Neural progenitor cell (in vitro differentiated cells): ENCODE results near the gene ZNF223. TPM values are rescaled to one million over a fixed set of nuclear protein-coding genes. Genes with fewer than 3 reads are reported as not detected.

ENCODE experiments used
- DNase-seq: peaks from one replicate; pipeline ENCODE4 v3.0.0-alpha.2; 2016; ENCODE audit warnings: low spot score
- H2AFZ ChIP-seq: fragments of 200-600 bp; sonication (generic); replicated peaks from 2 replicates; pipeline ENCODE4 v1.6.1; 2016; ENCODE audit warnings: antibody characterized with exemption
- H3F3A ChIP-seq: fragments of 200-600 bp; sonication (generic); 2 replicates; pipeline ENCODE4 v1.6.1; 2016; ENCODE audit warnings: antibody characterized with exemption, low read depth
- H3K27ac ChIP-seq: fragments of 200-600 bp; sonication (generic); 2 replicates; pipeline ENCODE4 v1.5.1; 2016; ENCODE audit warnings: mild to moderate bottlenecking
- H3K27me3 ChIP-seq: fragments of 200-600 bp; sonication (generic); 2 replicates; pipeline ENCODE4 v1.6.1; 2016; ENCODE audit warnings: mild to moderate bottlenecking, moderate library complexity
- H3K36me3 ChIP-seq: fragments of 200-600 bp; sonication (generic); 2 replicates; pipeline ENCODE4 v1.5.1; 2016
- H3K4me1 ChIP-seq: fragments of 200-600 bp; sonication (generic); 2 replicates; pipeline ENCODE4 v1.6.1; 2016; ENCODE audit warnings: mixed run types
- H3K4me2 ChIP-seq: fragments of 200-600 bp; sonication (generic); 2 replicates; pipeline ENCODE4 v1.6.1; 2016
- H3K4me3 ChIP-seq: fragments of 200-600 bp; sonication (generic); 2 replicates; pipeline ENCODE4 v1.5.1; 2016
- H3K79me2 ChIP-seq: fragments of 200-600 bp; sonication (generic); 2 replicates; pipeline ENCODE4 v1.6.1; 2016; ENCODE audit warnings: low read depth
- H3K9ac ChIP-seq: fragments of 200-600 bp; sonication (generic); 2 replicates; pipeline ENCODE4 v1.6.1; 2016
- H3K9me3 ChIP-seq: fragments of 200-600 bp; sonication (generic); 2 replicates; pipeline ENCODE4 v1.5.1; 2016; ENCODE audit warnings: low read depth
- H4K20me1 ChIP-seq: fragments of 200-600 bp; sonication (generic); 2 replicates; pipeline ENCODE4 v1.6.1; 2016; ENCODE audit warnings: low read depth
- H3K27ac Mint-ChIP-seq: 3 replicates; pipeline ENCODE4 v1.8.0; 2021; ENCODE audit warnings: mixed read lengths
- H3K27me3 Mint-ChIP-seq: 2 replicates; pipeline ENCODE4 v1.8.0; 2022; ENCODE audit warnings: low read depth, mild to moderate bottlenecking, inconsistent platforms, moderate library complexity, mixed read lengths; ENCODE audit not compliant: insufficient read depth
- H3K36me3 Mint-ChIP-seq: 3 replicates; pipeline ENCODE4 v1.8.0; 2021; ENCODE audit warnings: mixed read lengths
- H3K4me1 Mint-ChIP-seq: 3 replicates; pipeline ENCODE4 v1.8.0; 2021; ENCODE audit warnings: mixed read lengths
- H3K4me3 Mint-ChIP-seq: 3 replicates; pipeline ENCODE4 v1.8.0; 2021; ENCODE audit warnings: mild to moderate bottlenecking, moderate library complexity, mixed read lengths
- H3K9me3 Mint-ChIP-seq: 3 replicates; pipeline ENCODE4 v1.8.0; 2020; ENCODE audit warnings: mixed read lengths
- CTCF ChIP-seq: fragments of 200-600 bp; sonication (generic); IDR thresholded peaks from 2 replicates; pipeline ENCODE4 v1.5.1; 2017; ENCODE audit warnings: antibody characterized with exemption, mild to moderate bottlenecking
- EZH2 ChIP-seq: fragments of 200-600 bp; sonication (generic); IDR thresholded peaks from 2 replicates; pipeline ENCODE4 v1.6.1; 2017; ENCODE audit warnings: antibody characterized with exemption, mild to moderate bottlenecking, moderate library complexity
- EZH2phosphoT487 ChIP-seq: fragments of 200-600 bp; sonication (generic); IDR thresholded peaks from 2 replicates; pipeline ENCODE4 v1.6.1; 2017; ENCODE audit warnings: antibody characterized with exemption
- total RNA-seq: library from RNA; depleted of rRNA; stranded (reverse); fragments of >200 nt; gene quantifications from 2 replicates; pipeline ENCODE4 v1.2.3, GENCODE V29; 2015; ENCODE audit warnings: low replicate concordance

ZNF223 gene
- total RNA-seq: 12.2 and 21.1 TPM in 2 replicates

DNA sequence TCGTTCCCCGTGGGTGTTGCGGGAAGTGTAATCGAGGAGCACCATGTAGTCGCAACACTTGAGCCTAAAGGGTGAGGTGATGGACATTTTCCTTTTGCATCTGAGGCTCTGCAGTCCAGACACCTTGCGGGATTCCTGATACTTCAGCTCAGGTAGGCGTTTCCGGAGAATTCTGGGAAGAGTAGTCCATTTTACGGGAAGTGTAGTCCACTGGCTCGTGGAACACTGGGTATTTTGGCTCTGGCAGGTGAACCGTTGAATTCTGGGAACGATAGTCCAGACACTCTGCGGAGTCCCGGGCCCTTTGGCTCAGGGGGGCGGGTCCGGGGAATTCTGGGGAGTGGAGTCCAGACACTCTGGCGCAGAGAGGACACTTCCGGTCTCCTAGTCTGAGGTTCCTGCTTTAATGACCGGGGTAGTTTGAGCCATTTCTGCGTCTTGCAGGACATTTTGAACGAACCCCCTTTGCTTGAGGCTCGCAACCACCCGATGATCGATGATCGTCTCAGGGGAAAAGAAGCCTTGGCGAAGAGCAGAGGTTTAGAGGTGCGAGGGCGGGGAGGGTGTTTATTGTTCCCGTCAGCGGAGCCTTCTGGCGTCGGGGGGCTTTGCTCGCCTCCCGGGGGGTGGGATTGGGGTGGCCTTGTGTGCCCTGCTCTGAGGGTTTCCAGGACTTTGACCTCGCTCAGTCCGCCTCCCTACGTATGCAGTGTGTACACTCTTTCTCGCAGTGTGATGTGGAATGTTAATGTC, at the start of gene ZNF223:
ZNF223 (plus strand) TSS at position 387 of the 753 bp plus-strand sequence. CDS start 3,141 bp downstream, outside the sequence.
- peak within 1 kb of the TSS; percentile 99 for H2AFZ ChIP-seq
- Mint-ChIP-seq H3K9me3 (no peaks in the 10 kb centered on the region), H3K36me3 (peaks cover 16% of the 10 kb centered on the region), H3K27me3 (peaks cover 6% of the 10 kb centered on the region), H3K4me1 (peaks cover 12% of the 10 kb centered on the region), H3K4me3 (peak within 1 kb of the TSS; percentile 99), H3K27ac (peak within 1 kb of the TSS; percentile 93)
- H3K79me2 ChIP-seq: peaks cover 28% of the 10 kb centered on the region
- no peaks in the 10 kb centered on the region for H4K20me1 ChIP-seq
- peaks cover 28% of the 10 kb centered on the region for H3K27me3 ChIP-seq
- peak within 1 kb of the TSS; percentile 84 for H3K4me3 ChIP-seq
- H3K27ac ChIP-seq: no peak within 1 kb of the TSS
- no peaks in the 10 kb centered on the region for H3F3A ChIP-seq
- peaks cover 4% of the 10 kb centered on the region for H3K36me3 ChIP-seq
- peak within 1 kb of the TSS; percentile 76 for H3K9ac ChIP-seq
- H3K4me1 ChIP-seq: peaks cover 6% of the 10 kb centered on the region
- DNase-seq: peak; percentile 94
- H3K9me3 ChIP-seq: no peaks in the 10 kb centered on the region
- H3K4me2 ChIP-seq: peak within 1 kb of the TSS; percentile 84
- TF ChIP-seq EZH2: no peak
- no peak for TF ChIP-seq CTCF
- TF ChIP-seq EZH2phosphoT487: no peak

DNA sequence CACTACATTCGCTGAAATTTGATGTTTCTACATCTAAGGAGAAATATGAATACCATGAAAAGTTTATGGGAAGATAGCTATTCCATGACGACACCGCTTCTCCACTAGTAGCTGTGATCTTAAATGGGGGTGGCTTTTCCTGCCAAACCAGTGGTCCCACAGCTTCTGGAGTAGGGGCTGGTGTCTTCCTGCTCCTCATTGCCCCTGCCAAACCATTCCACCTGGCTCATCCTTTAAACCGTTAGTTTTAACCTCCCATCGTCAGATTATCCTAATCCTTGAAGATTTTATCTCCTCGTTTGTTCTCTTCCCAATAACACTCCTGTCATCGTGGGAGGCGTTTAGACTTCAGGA, 49.6 kb upstream of the ZNF223 start:
- peaks cover 9% of the 10 kb centered on the region for H3K79me2 ChIP-seq
- peaks cover 5% of the 10 kb centered on the region for H3K36me3 ChIP-seq
- H3K4me3 Mint-ChIP-seq: peak overlapping the region; percentile 100
- peaks cover 12% of the 10 kb centered on the region for H3K9me3 Mint-ChIP-seq
- no peak for DNase-seq
- peaks cover 11% of the 10 kb centered on the region for H3K4me1 Mint-ChIP-seq
- H3K36me3 Mint-ChIP-seq: peaks cover 18% of the 10 kb centered on the region
- no peak for TF ChIP-seq EZH2
- TF ChIP-seq EZH2phosphoT487: no peak
- no peak for TF ChIP-seq CTCF
- no peaks in the 10 kb centered on the region for H4K20me1 ChIP-seq
- H3F3A ChIP-seq: no peaks in the 10 kb centered on the region
- H3K27ac Mint-ChIP-seq: peak overlapping the region; percentile 90
- H3K4me3 ChIP-seq: peak overlapping the region; percentile 92
- H3K9me3 ChIP-seq: no peaks in the 10 kb centered on the region
- H3K27me3 ChIP-seq: no peaks in the 10 kb centered on the region
- H3K27ac ChIP-seq: no peak overlapping the region
- peak overlapping the region; percentile 100 for H2AFZ ChIP-seq
- H3K9ac ChIP-seq: peak overlapping the region; percentile 36
- peaks cover 7% of the 10 kb centered on the region for H3K4me1 ChIP-seq
- peak overlapping the region; percentile 91 for H3K4me2 ChIP-seq
- peaks cover 2% of the 10 kb centered on the region for H3K27me3 Mint-ChIP-seq

- Histone ChIP-seq H3K9ac (peak within 1 kb of the TSS; percentile 36), H2AFZ (peak within 1 kb of the TSS; percentile 100), H3K36me3 (peaks cover 5% of the 10 kb centered on the region), H3K27ac (no peak within 1 kb of the TSS), H3K4me2 (peak within 1 kb of the TSS; percentile 91), H3K4me1 (peaks cover 7% of the 10 kb centered on the region), H3K9me3 (no peaks in the 10 kb centered on the region), H3K27me3 (no peaks in the 10 kb centered on the region), H3F3A (no peaks in the 10 kb centered on the region), H3K4me3 (peak within 1 kb of the TSS; percentile 92), H3K79me2 (peaks cover 9% of the 10 kb centered on the region), H4K20me1 (no peaks in the 10 kb centered on the region)
- H3K27me3 Mint-ChIP-seq: no peaks in the 10 kb centered on the region
- no peak for TF ChIP-seq CTCF
- no peak for TF ChIP-seq EZH2phosphoT487
- no peak for TF ChIP-seq EZH2
- H3K4me3 Mint-ChIP-seq: peak within 1 kb of the TSS; percentile 100
- peaks cover 11% of the 10 kb centered on the region for H3K4me1 Mint-ChIP-seq
- peaks cover 24% of the 10 kb centered on the region for H3K36me3 Mint-ChIP-seq
- peaks cover 13% of the 10 kb centered on the region for H3K9me3 Mint-ChIP-seq
- peak; percentile 97 for DNase-seq
- peak within 1 kb of the TSS; percentile 90 for H3K27ac Mint-ChIP-seq
These were observed 49.0 kb upstream of the ZNF223 start, which contains the start of gene ZNF230 for GRCh38 chr19:44002566-44003460. Gene ZNF230 (plus strand): TSS chr19:44002957. CDS start chr19:44007079, 4,122 bp downstream.
